HEK293T (cell line): Measurements from ENCODE around the gene GALNT8.

Experiments used
- BHLHE40 ChIP-seq: fragments of 450-650 bp; IDR thresholded peaks from 2 replicates; pipeline ENCODE4 v1.6.1; 2016; ENCODE audit warnings: mild to moderate bottlenecking, moderate library complexity, borderline replicate concordance
- ELF4 ChIP-seq: fragments of 450-650 bp; IDR thresholded peaks from 2 replicates; pipeline ENCODE4 v1.6.1; 2017; ENCODE audit warnings: antibody characterized with exemption
- FOXA1 ChIP-seq: fragments of 450-650 bp; IDR thresholded peaks from 2 replicates; pipeline ENCODE4 v1.6.1; 2016; ENCODE audit warnings: mild to moderate bottlenecking
- LEF1 ChIP-seq: fragments of 450-650 bp; IDR thresholded peaks from 2 replicates; pipeline ENCODE4 v1.6.1; 2017; ENCODE audit warnings: mild to moderate bottlenecking, borderline replicate concordance
- PKNOX1 ChIP-seq: fragments of 450-650 bp; IDR thresholded peaks from 2 replicates; pipeline ENCODE4 v1.6.1; 2016
- SP1 ChIP-seq: fragments of 450-650 bp; IDR thresholded peaks from 2 replicates; pipeline ENCODE4 v1.6.1; 2017
- TARDBP ChIP-seq: fragments of 450-650 bp; IDR thresholded peaks from 2 replicates; pipeline ENCODE4 v1.6.1; 2016

- TF ChIP-seq FOXA1 (no peak), ELF4 (no peak), BHLHE40 (no peak), SP1 (no peak), TARDBP (no peak), PKNOX1 (no peak), LEF1 (no peak)
Measured at GRCh38 chr12:4796216-4796615, 76.0 kb downstream of the GALNT8 start.
